ENCODE data around the gene CEP192. TPM values are rescaled to one million over a fixed set of nuclear protein-coding genes. Genes with fewer than 3 reads are reported as not detected.
A peak's percentile ranks its signal among the peaks of the same experiment; 100 is the strongest.
"Not testable (repeated sequence)": the region's sequence is repeated elsewhere in the genome, so short reads cannot be mapped to it uniquely, and the experiment has no call there.

The CEP192 gene
- polyA plus RNA-seq, 4 donors, result 32.0 to 57.3 (median 38.1) TPM

- DNase-seq (ENCODE audit: low read depth in 4 of 4, low spot score in 3 of 4), result no peak
Observed at GRCh38 chr18:13096719-13097118, 105.6 kb downstream of the CEP192 start.

- not testable (repeated sequence) for DNase-seq (ENCODE audit: low read depth in 4 of 4, low spot score in 3 of 4)
Observed at GRCh38 chr18:13098104-13098503, 106.9 kb downstream of the CEP192 start.

GRCh38 chr18:13099113-13099512, 108.0 kb downstream of the CEP192 start:
- DNase-seq (ENCODE audit: low read depth in 4 of 4, low spot score in 3 of 4), result no peak

- DNase-seq (ENCODE audit: low read depth in 4 of 4, low spot score in 3 of 4), result no peak
Observed at GRCh38 chr18:13100942-13101658, 109.9 kb downstream of the CEP192 start.

- no peak for DNase-seq (ENCODE audit: low read depth in 4 of 4, low spot score in 3 of 4)
Observed at GRCh38 chr18:13101659-13102197, 110.6 kb downstream of the CEP192 start.

- DNase-seq (ENCODE audit: low read depth in 4 of 4, low spot score in 3 of 4), result no peak
Observed at GRCh38 chr18:13103366-13103765, 112.2 kb downstream of the CEP192 start.

GRCh38 chr18:13105059-13105458, 113.9 kb downstream of the CEP192 start:
- DNase-seq (ENCODE audit: low read depth in 4 of 4, low spot score in 3 of 4), result no peak

- no peak for DNase-seq (ENCODE audit: low read depth in 4 of 4, low spot score in 3 of 4)
Observed at GRCh38 chr18:13107074-13107473, 115.9 kb downstream of the CEP192 start.

- no peak for DNase-seq (ENCODE audit: low read depth in 4 of 4, low spot score in 3 of 4)
Observed at GRCh38 chr18:13108330-13108729, 117.2 kb downstream of the CEP192 start.

- DNase-seq (ENCODE audit: low read depth in 4 of 4, low spot score in 3 of 4), result no peak
Observed at GRCh38 chr18:13110559-13110958, 119.4 kb downstream of the CEP192 start.

- peak in 2 of 4 donors; percentile 25 to 30 for DNase-seq (ENCODE audit: low read depth in 4 of 4, low spot score in 3 of 4)
Observed at GRCh38 chr18:13112982-13113381, 121.8 kb downstream of the CEP192 start.

- DNase-seq (ENCODE audit: low read depth in 4 of 4, low spot score in 3 of 4), result no peak
Observed at GRCh38 chr18:13120255-13120654, 129.1 kb downstream of the CEP192 start.

- DNase-seq (ENCODE audit: low read depth in 4 of 4, low spot score in 3 of 4), result no peak
Observed at GRCh38 chr18:13120983-13121441, 129.8 kb downstream of the CEP192 start.

GRCh38 chr18:13124411-13124810, 133.2 kb downstream of the CEP192 start:
- no peak for DNase-seq (ENCODE audit: low read depth in 4 of 4, low spot score in 3 of 4)

GRCh38 chr18:13125191-13125590, 134.0 kb downstream of the CEP192 start:
- no peak for DNase-seq (ENCODE audit: low read depth in 4 of 4, low spot score in 3 of 4)

GRCh38 chr18:13126966-13127598, 135.9 kb downstream of the CEP192 start:
- DNase-seq (ENCODE audit: low read depth in 4 of 4, low spot score in 3 of 4), result no peak

- no peak for DNase-seq (ENCODE audit: low read depth in 4 of 4, low spot score in 3 of 4)
Observed at GRCh38 chr18:13131283-13131682, 140.1 kb downstream of the CEP192 start.

- DNase-seq (ENCODE audit: low read depth in 4 of 4, low spot score in 3 of 4), result no peak
Observed at GRCh38 chr18:13134551-13135401, 143.6 kb downstream of the CEP192 start.

- peak in 1 of 4 donors; percentile 34 for DNase-seq (ENCODE audit: low read depth in 4 of 4, low spot score in 3 of 4)
Observed at GRCh38 chr18:13136056-13136903, 145.1 kb downstream of the CEP192 start.
